WTC11 (cell line): ENCODE results near the gene CROCC2. TPM values are rescaled to one million over a fixed set of nuclear protein-coding genes. Genes with fewer than 3 reads are reported as not detected.

Source experiments
- ATAC-seq: fragments of 200-7000 bp; cut with Tn5 transposase; 2 replicates; pipeline ENCODE4 v1.10.0; 2021; ENCODE audit warnings: mild to moderate bottlenecking, moderate library complexity
- CTCF ChIA-PET: fragments of 300-600 bp; sonication (Branson Sonifier 250); formaldehyde crosslinking; loops from one replicate; lab custom pipeline; 2021; ENCODE audit warnings: antibody characterized with exemption; lab: Charles Lee
- POLR2A ChIA-PET: fragments of 350-600 bp; sonication (Branson Sonifier 250); formaldehyde crosslinking; loops from one replicate; lab custom pipeline; 2021; ENCODE audit warnings: antibody characterized with exemption; lab: Charles Lee
- DNase-seq: peaks from one replicate; pipeline ENCODE4 v3.0.0; 2021; ENCODE audit warnings: low spot score
- H3K27ac Mint-ChIP-seq: 2 replicates; pipeline ENCODE4 v1.8.0; 2021; ENCODE audit warnings: mixed read lengths
- H3K27me3 Mint-ChIP-seq: 2 replicates; pipeline ENCODE4 v1.8.0; 2021; ENCODE audit warnings: low read depth, mild to moderate bottlenecking, moderate library complexity, mixed read lengths
- H3K36me3 Mint-ChIP-seq: 2 replicates; pipeline ENCODE4 v1.8.0; 2021; ENCODE audit warnings: mixed read lengths
- H3K4me1 Mint-ChIP-seq: 2 replicates; pipeline ENCODE4 v1.8.0; 2022; ENCODE audit warnings: mixed read lengths
- H3K4me3 Mint-ChIP-seq: 2 replicates; pipeline ENCODE4 v1.8.0; 2021; ENCODE audit warnings: mild to moderate bottlenecking, moderate library complexity, mixed read lengths
- H3K9me3 Mint-ChIP-seq: 2 replicates; pipeline ENCODE4 v1.8.0; 2021; ENCODE audit warnings: mixed read lengths
- ATF1 ChIP-seq: sonication (generic); formaldehyde crosslinking; IDR thresholded peaks from 2 replicates; pipeline ENCODE4 v1.8.1; 2023; ENCODE audit warnings: mild to moderate bottlenecking, moderate library complexity, missing genetic modification reagents
- ATF2 ChIP-seq: sonication (generic); formaldehyde crosslinking; IDR thresholded peaks from 2 replicates; pipeline ENCODE4 v1.8.1; 2022; ENCODE audit warnings: low read depth, missing genetic modification reagents, borderline replicate concordance
- CREB1 ChIP-seq: sonication (generic); formaldehyde crosslinking; IDR thresholded peaks from 2 replicates; pipeline ENCODE4 v1.8.0; 2023; ENCODE audit warnings: mild to moderate bottlenecking, missing genetic modification reagents
- CREM ChIP-seq: sonication (generic); formaldehyde crosslinking; IDR thresholded peaks from 2 replicates; pipeline ENCODE4 v1.8.1; 2022; ENCODE audit warnings: mild to moderate bottlenecking, missing genetic modification reagents, moderate library complexity
- FOXP1 ChIP-seq: sonication (generic); formaldehyde crosslinking; IDR thresholded peaks from 2 replicates; pipeline ENCODE4 v1.8.0; 2022; ENCODE audit warnings: missing genetic modification reagents, mild to moderate bottlenecking, moderate library complexity, borderline replicate concordance
- GABPB1 ChIP-seq: sonication (generic); formaldehyde crosslinking; IDR thresholded peaks from 2 replicates; pipeline ENCODE4 v1.8.1; 2023; ENCODE audit warnings: mild to moderate bottlenecking, missing genetic modification reagents
- HMGXB4 ChIP-seq: sonication (generic); formaldehyde crosslinking; IDR thresholded peaks from 2 replicates; pipeline ENCODE4 v1.8.1; 2023; ENCODE audit warnings: mild to moderate bottlenecking, moderate library complexity, missing genetic modification reagents
- JAZF1 ChIP-seq: fragments of 250-450 bp; sonication (Bioruptor Pico); IDR thresholded peaks from 2 replicates; pipeline ENCODE4 v1.9.0; 2021; ENCODE audit warnings: moderate library complexity, mild to moderate bottlenecking, inconsistent platforms
- JUN ChIP-seq: sonication (generic); formaldehyde crosslinking; IDR thresholded peaks from 2 replicates; pipeline ENCODE4 v1.8.0; 2023; ENCODE audit warnings: mild to moderate bottlenecking, missing genetic modification reagents
- MLX ChIP-seq: sonication (generic); formaldehyde crosslinking; IDR thresholded peaks from 2 replicates; pipeline ENCODE4 v1.8.1; 2023; ENCODE audit warnings: mild to moderate bottlenecking, missing genetic modification reagents, moderate library complexity
- MYBL2 ChIP-seq: sonication (generic); formaldehyde crosslinking; IDR thresholded peaks from 2 replicates; pipeline ENCODE4 v1.8.1; 2023; ENCODE audit warnings: mild to moderate bottlenecking, moderate library complexity, missing genetic modification reagents
- ZNF263 ChIP-seq: sonication (generic); formaldehyde crosslinking; IDR thresholded peaks from 2 replicates; pipeline ENCODE4 v1.8.1; 2022; ENCODE audit warnings: low read depth, mild to moderate bottlenecking, moderate library complexity, missing genetic modification reagents
- ZNF416 ChIP-seq: fragments of 250-450 bp; sonication (Bioruptor Pico); IDR thresholded peaks from 2 replicates; pipeline ENCODE4 v1.9.0; 2021; ENCODE audit warnings: mild to moderate bottlenecking, inconsistent platforms
- ZNF425 ChIP-seq: fragments of 250-450 bp; sonication (Bioruptor Pico); conservative IDR thresholded peaks from 2 replicates; pipeline ENCODE4 v1.9.0; 2021; ENCODE audit warnings: mild to moderate bottlenecking
- ZNF512 ChIP-seq: sonication (generic); formaldehyde crosslinking; IDR thresholded peaks from 2 replicates; pipeline ENCODE4 v1.8.1; 2022; ENCODE audit warnings: missing genetic modification reagents, borderline replicate concordance
- total RNA-seq: library from RNA; stranded (reverse); gene quantifications from 3 replicates; pipeline ENCODE4 v1.2.3, GENCODE V29; 2021
- TF ChIP-seq, protein P1 (sequence below): sonication (generic); formaldehyde crosslinking; IDR thresholded peaks from 2 replicates; pipeline ENCODE4 v1.8.1; 2022; ENCODE audit warnings: mild to moderate bottlenecking, missing genetic modification reagents, moderate library complexity, borderline replicate concordance
- TF ChIP-seq, protein P2 (sequence below): sonication (generic); formaldehyde crosslinking; IDR thresholded peaks from 2 replicates; pipeline ENCODE4 v1.8.0; 2022; ENCODE audit warnings: missing genetic modification reagents
- TF ChIP-seq, protein P3 (sequence below): sonication (generic); formaldehyde crosslinking; IDR thresholded peaks from 2 replicates; pipeline ENCODE4 v1.8.0; 2022; ENCODE audit warnings: mild to moderate bottlenecking, missing genetic modification reagents

Gene CROCC2
- total RNA-seq, 1 experiment from 2014 or later: not detected

DNA sequence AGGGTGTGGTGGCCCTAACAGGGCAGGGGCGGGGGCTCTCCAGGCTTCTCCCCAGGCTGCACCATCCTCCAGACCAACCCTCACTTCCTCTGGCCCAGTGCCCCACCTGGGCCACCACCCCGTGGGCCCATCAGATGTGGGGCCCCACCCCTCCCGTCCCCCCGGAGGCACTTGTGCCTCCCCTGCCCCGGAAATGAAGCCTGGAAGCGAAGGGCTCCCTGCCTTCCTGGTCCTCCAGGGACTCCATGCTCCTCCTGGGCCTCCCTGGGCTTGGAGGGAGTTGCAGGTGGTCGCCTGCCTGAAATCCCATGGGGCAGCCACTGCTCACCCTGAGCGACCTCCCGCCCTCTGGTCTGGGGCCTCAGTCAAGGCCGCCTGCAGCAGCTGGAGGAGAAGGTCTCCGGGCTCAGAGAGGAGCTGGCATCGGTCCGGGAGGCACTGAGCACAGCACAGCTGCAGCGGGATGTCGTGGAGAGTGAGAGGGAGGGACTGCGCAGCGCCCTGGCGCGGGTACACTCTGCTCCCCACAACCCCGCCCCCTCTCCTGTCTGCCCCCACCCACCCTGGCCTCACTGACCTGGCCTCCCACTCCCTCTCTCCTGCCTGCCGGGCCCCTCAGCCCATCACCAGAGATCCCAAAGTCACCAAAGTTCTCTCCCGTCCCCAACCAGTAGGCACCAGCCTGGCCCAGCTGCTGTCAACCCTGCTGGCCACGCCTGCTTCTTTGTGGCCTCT, 28.0 kb downstream of the CROCC2 start:
- CTCF ChIA-PET: interaction anchor here (2.9 kb wide), 1 partner anchor 20 kb away, joined by 11 read pairs; no protein-coding TSS in a partner anchor
- Mint-ChIP-seq H3K9me3 (peaks cover 5% of the 10 kb centered on the region; the same call in 1 of the 2 replicates), H3K27ac (no peak overlapping the region), H3K36me3 (no peaks in the 10 kb centered on the region), H3K4me3 (no peak overlapping the region), H3K4me1 (no peaks in the 10 kb centered on the region), H3K27me3 (no peaks in the 10 kb centered on the region)
- POLR2A ChIA-PET: interaction anchor here (1.0 kb wide), 1 partner anchor 20 kb away, joined by 3 read pairs; no protein-coding TSS in a partner anchor
- ATAC-seq (no peak; the same call in 1 of the 2 replicates), DNase-seq (peak; percentile 9)
- TF ChIP-seq, protein P1, sequence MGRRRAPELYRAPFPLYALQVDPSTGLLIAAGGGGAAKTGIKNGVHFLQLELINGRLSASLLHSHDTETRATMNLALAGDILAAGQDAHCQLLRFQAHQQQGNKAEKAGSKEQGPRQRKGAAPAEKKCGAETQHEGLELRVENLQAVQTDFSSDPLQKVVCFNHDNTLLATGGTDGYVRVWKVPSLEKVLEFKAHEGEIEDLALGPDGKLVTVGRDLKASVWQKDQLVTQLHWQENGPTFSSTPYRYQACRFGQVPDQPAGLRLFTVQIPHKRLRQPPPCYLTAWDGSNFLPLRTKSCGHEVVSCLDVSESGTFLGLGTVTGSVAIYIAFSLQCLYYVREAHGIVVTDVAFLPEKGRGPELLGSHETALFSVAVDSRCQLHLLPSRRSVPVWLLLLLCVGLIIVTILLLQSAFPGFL (CRISPR knock-in tag): no peak
- no peak for TF ChIP-seq JAZF1 (CRISPR knock-in tag)
- TF ChIP-seq, protein P2, sequence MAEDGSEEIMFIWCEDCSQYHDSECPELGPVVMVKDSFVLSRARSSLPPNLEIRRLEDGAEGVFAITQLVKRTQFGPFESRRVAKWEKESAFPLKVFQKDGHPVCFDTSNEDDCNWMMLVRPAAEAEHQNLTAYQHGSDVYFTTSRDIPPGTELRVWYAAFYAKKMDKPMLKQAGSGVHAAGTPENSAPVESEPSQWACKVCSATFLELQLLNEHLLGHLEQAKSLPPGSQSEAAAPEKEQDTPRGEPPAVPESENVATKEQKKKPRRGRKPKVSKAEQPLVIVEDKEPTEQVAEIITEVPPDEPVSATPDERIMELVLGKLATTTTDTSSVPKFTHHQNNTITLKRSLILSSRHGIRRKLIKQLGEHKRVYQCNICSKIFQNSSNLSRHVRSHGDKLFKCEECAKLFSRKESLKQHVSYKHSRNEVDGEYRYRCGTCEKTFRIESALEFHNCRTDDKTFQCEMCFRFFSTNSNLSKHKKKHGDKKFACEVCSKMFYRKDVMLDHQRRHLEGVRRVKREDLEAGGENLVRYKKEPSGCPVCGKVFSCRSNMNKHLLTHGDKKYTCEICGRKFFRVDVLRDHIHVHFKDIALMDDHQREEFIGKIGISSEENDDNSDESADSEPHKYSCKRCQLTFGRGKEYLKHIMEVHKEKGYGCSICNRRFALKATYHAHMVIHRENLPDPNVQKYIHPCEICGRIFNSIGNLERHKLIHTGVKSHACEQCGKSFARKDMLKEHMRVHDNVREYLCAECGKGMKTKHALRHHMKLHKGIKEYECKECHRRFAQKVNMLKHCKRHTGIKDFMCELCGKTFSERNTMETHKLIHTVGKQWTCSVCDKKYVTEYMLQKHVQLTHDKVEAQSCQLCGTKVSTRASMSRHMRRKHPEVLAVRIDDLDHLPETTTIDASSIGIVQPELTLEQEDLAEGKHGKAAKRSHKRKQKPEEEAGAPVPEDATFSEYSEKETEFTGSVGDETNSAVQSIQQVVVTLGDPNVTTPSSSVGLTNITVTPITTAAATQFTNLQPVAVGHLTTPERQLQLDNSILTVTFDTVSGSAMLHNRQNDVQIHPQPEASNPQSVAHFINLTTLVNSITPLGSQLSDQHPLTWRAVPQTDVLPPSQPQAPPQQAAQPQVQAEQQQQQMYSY (CRISPR knock-in tag): no peak
- TF ChIP-seq, protein P3, sequence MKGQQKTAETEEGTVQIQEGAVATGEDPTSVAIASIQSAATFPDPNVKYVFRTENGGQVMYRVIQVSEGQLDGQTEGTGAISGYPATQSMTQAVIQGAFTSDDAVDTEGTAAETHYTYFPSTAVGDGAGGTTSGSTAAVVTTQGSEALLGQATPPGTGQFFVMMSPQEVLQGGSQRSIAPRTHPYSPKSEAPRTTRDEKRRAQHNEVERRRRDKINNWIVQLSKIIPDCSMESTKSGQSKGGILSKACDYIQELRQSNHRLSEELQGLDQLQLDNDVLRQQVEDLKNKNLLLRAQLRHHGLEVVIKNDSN: no peak
- no peak for TF ChIP-seq CREM (CRISPR knock-in tag)
- no peak for TF ChIP-seq JUN (CRISPR knock-in tag)
- TF ChIP-seq ZNF512 (CRISPR knock-in tag): no peak
- TF ChIP-seq ATF2 (CRISPR knock-in tag): no peak
- no peak for TF ChIP-seq HMGXB4 (CRISPR knock-in tag)
- TF ChIP-seq CREB1: no peak
- no peak for TF ChIP-seq FOXP1
- TF ChIP-seq, all 79 proteins: peak for 0

- DNase-seq: peak; percentile 11
- no peak overlapping the region for H3K27ac Mint-ChIP-seq
- ATAC-seq: no peak
- H3K36me3 Mint-ChIP-seq: no peaks in the 10 kb centered on the region
- H3K27me3 Mint-ChIP-seq: no peaks in the 10 kb centered on the region
- H3K4me1 Mint-ChIP-seq: no peaks in the 10 kb centered on the region
- ChIA-PET POLR2A (interaction anchor here (1.0 kb wide), 1 partner anchor 20 kb away, joined by 3 read pairs; no protein-coding TSS in a partner anchor), CTCF (interaction anchor here (2.9 kb wide), 1 partner anchor 20 kb away, joined by 11 read pairs; no protein-coding TSS in a partner anchor)
- peaks cover 5% of the 10 kb centered on the region; the same call in 1 of the 2 replicates for H3K9me3 Mint-ChIP-seq
- no peak overlapping the region for H3K4me3 Mint-ChIP-seq
- TF ChIP-seq ZNF425 (CRISPR knock-in tag) (no peak), MYBL2 (no peak), ZNF416 (CRISPR knock-in tag) (no peak), ZNF263 (no peak), GABPB1 (CRISPR knock-in tag) (no peak), MLX (CRISPR knock-in tag) (no peak), ATF1 (CRISPR knock-in tag) (no peak)
These were observed 28.6 kb downstream of the CROCC2 start for GRCh38 chr2:240934701-240935102.
